GM19467 (cell line): ENCODE measurements around the gene CACNA2D2.

Source experiments
- ATAC-seq: cut with Tn5 transposase; IDR thresholded peaks from one replicate; pipeline ENCODE4 v1.9.1; 2021; ENCODE audit warnings: mild to moderate bottlenecking, moderate library complexity; ENCODE audit not compliant: unreplicated experiment

CACNA2D2 gene

GRCh38 chr3:50502584-50503423 is 630 bp downstream of the CACNA2D2 start:
- ATAC-seq = no peak

GRCh38 chr3:50502225-50502583 is 1.2 kb downstream of the CACNA2D2 start:
- ATAC-seq = no peak

GRCh38 chr3:50495609-50496423 is 7.6 kb downstream of the CACNA2D2 start:
- ATAC-seq = no peak

GRCh38 chr3:50494126-50494525 is 9.3 kb downstream of the CACNA2D2 start:
- no peak for ATAC-seq

- ATAC-seq = no peak
Measured at GRCh38 chr3:50493623-50494022, 9.8 kb downstream of the CACNA2D2 start.

GRCh38 chr3:50493086-50493485 is 10.3 kb downstream of the CACNA2D2 start:
- ATAC-seq = no peak

- no peak for ATAC-seq
Measured at GRCh38 chr3:50491023-50491422, 12.4 kb downstream of the CACNA2D2 start.

GRCh38 chr3:50490424-50490823 is 13.0 kb downstream of the CACNA2D2 start:
- no peak for ATAC-seq

GRCh38 chr3:50487181-50487580 is 16.3 kb downstream of the CACNA2D2 start:
- ATAC-seq = no peak

- no peak for ATAC-seq
Measured at GRCh38 chr3:50486219-50486888, 17.1 kb downstream of the CACNA2D2 start.

- ATAC-seq = no peak
Measured at GRCh38 chr3:50484722-50485121, 18.7 kb downstream of the CACNA2D2 start.

GRCh38 chr3:50483374-50483773 is 20.1 kb downstream of the CACNA2D2 start:
- ATAC-seq = no peak

GRCh38 chr3:50481992-50482391 is 21.4 kb downstream of the CACNA2D2 start:
- no peak for ATAC-seq

- ATAC-seq = no peak
Measured at GRCh38 chr3:50480471-50480870, 23.0 kb downstream of the CACNA2D2 start.

- no peak for ATAC-seq
Measured at GRCh38 chr3:50479523-50479922, 23.9 kb downstream of the CACNA2D2 start.

GRCh38 chr3:50478671-50479260 is 24.7 kb downstream of the CACNA2D2 start:
- no peak for ATAC-seq

GRCh38 chr3:50478051-50478450 is 25.4 kb downstream of the CACNA2D2 start:
- ATAC-seq = no peak

- ATAC-seq = no peak
Measured at GRCh38 chr3:50475348-50475747, 28.1 kb downstream of the CACNA2D2 start.

- ATAC-seq = no peak
Measured at GRCh38 chr3:50474717-50475116, 28.7 kb downstream of the CACNA2D2 start.

- no peak for ATAC-seq
Measured at GRCh38 chr3:50473768-50474167, 29.7 kb downstream of the CACNA2D2 start.

- ATAC-seq = no peak
Measured at GRCh38 chr3:50472958-50473357, 30.5 kb downstream of the CACNA2D2 start.
